Endothelial cell of umbilical vein (primary cell): Measurements from ENCODE around the gene UNC45A. TPM values are rescaled to one million over a fixed set of nuclear protein-coding genes. Genes with fewer than 3 reads are reported as not detected.
"Not testable (repeated sequence)": the region's sequence is repeated elsewhere in the genome, so short reads cannot be mapped to it uniquely, and the experiment has no call there.

Experiments used
- BruUV-seq: library from RNA; stranded (reverse); fragments of 400-500 nt; replicated peaks from 2 replicates; lab custom pipeline; 2021; lab: Mats Ljungman, UMichigan
- CTCF ChIA-PET: fragments of 300-600, 350-600 bp; sonication (Branson Sonifier 250); formaldehyde crosslinking; loops from one replicate; lab custom pipeline; 2021; ENCODE audit warnings: antibody characterized with exemption, inconsistent platforms; lab: Charles Lee
- POLR2A ChIA-PET: fragments of 300-600, 350-600 bp; sonication (Branson Sonifier 250); formaldehyde crosslinking; loops from one replicate; lab custom pipeline; 2021; ENCODE audit warnings: antibody characterized with exemption, inconsistent platforms; lab: Charles Lee
- DNase-seq: peaks from one replicate; pipeline ENCODE4 v3.0.0-alpha.2; 2011; ENCODE audit warnings: low read depth, low spot score
- FAIRE-seq: peaks from 2 replicates; lab custom pipeline; 2011; peaks lifted over from hg19 to GRCh38; lab: Jason Lieb, UNC
- H2AFZ ChIP-seq: 2 replicates; pipeline ENCODE4 v1.6.0; 2012; ENCODE audit warnings: low read depth, low read length, control low read depth, inconsistent platforms
- H3K27ac ChIP-seq: 2 replicates; pipeline ENCODE4 v1.5.1; 2011; ENCODE audit warnings: low read depth, mild to moderate bottlenecking, control low read depth, low read length, moderate library complexity; ENCODE audit not compliant: insufficient read depth
- H3K27me3 ChIP-seq, 2 experiments: 2 replicates each; pipeline versions ENCODE4 v1.6.0 to v1.6.1; 2011; ENCODE audit warnings: low read length in 2 of 2, mixed read lengths in 1 of 2; ENCODE audit not compliant: control insufficient read depth in 2 of 2, insufficient read depth in 2 of 2
- H3K36me3 ChIP-seq, 2 experiments: 2 replicates in 1 of 2; 3 replicates in 1 of 2; pipeline ENCODE4 v1.5.1; 2011; ENCODE audit warnings: low read length in 2 of 2, mild to moderate bottlenecking in 1 of 2, moderate library complexity in 1 of 2; ENCODE audit not compliant: control insufficient read depth in 2 of 2, insufficient read depth in 2 of 2; ENCODE audit errors: extremely low read depth in 1 of 2
- H3K4me1 ChIP-seq: 3 replicates; pipeline ENCODE4 v1.5.1; 2011; ENCODE audit warnings: mild to moderate bottlenecking, low read length; ENCODE audit not compliant: control insufficient read depth, insufficient read depth; ENCODE audit errors: extremely low read depth
- H3K4me2 ChIP-seq: 2 replicates; pipeline ENCODE4 v1.6.1; 2011; ENCODE audit warnings: low read length, control low read depth, mixed read lengths; ENCODE audit not compliant: insufficient read depth
- H3K4me3 ChIP-seq, 3 experiments: fragments of 200-600 bp in 1 of 3; sonication (generic), shearing (Covaris generic) in 1 of 3; replicated peaks in 1 of 3; 2 replicates each; pipeline ENCODE4 v1.5.1; 2011 to 2016; ENCODE audit warnings: control low read depth in 3 of 3, low read length in 3 of 3, mild to moderate bottlenecking in 2 of 3, inconsistent platforms in 1 of 3, low read depth in 1 of 3, moderate library complexity in 1 of 3; ENCODE audit not compliant: insufficient read depth in 1 of 3
- H3K79me2 ChIP-seq: 2 replicates; pipeline ENCODE4 v1.6.0; 2012; ENCODE audit warnings: low read length, inconsistent platforms; ENCODE audit not compliant: control insufficient read depth, insufficient read depth
- H3K9ac ChIP-seq: replicated peaks from 2 replicates; pipeline ENCODE3; 2011; ENCODE audit warnings: low read length, control low read depth; ENCODE audit not compliant: insufficient read depth; ENCODE audit errors: extremely low read depth
- H3K9me1 ChIP-seq: replicated peaks from 3 replicates; pipeline ENCODE4 v1.6.0; 2011; ENCODE audit warnings: mild to moderate bottlenecking, low read length; ENCODE audit not compliant: control insufficient read depth, insufficient read depth; ENCODE audit errors: extremely low read depth
- H3K9me3 ChIP-seq: replicated peaks from 2 replicates; pipeline ENCODE4 v1.5.1; 2012; ENCODE audit warnings: low read length, inconsistent platforms; ENCODE audit not compliant: control insufficient read depth, insufficient read depth
- H4K20me1 ChIP-seq: replicated peaks from 2 replicates; pipeline ENCODE3; 2011; ENCODE audit warnings: mild to moderate bottlenecking, low read length; ENCODE audit not compliant: control insufficient read depth, insufficient read depth; ENCODE audit errors: extremely low read depth
- EZH2 ChIP-seq: IDR thresholded peaks from 2 replicates; pipeline ENCODE4 v1.6.1; 2012; ENCODE audit warnings: borderline replicate concordance, low read depth, mild to moderate bottlenecking, moderate library complexity, low read length, inconsistent platforms; ENCODE audit not compliant: severe bottlenecking
- FOS ChIP-seq: IDR thresholded peaks from 2 replicates; pipeline ENCODE4 v1.6.1; 2011; ENCODE audit warnings: mild to moderate bottlenecking, low read length, moderate library complexity, borderline replicate concordance; ENCODE audit not compliant: insufficient read depth
- GATA2 ChIP-seq: IDR thresholded peaks from 2 replicates; pipeline ENCODE4 v1.7.0; 2011; ENCODE audit warnings: low read depth, mild to moderate bottlenecking, moderate library complexity, mixed read lengths, low read length; ENCODE audit not compliant: insufficient read length, insufficient read depth
- JUN ChIP-seq: IDR thresholded peaks from 2 replicates; pipeline ENCODE4 v1.6.1; 2011; ENCODE audit warnings: borderline replicate concordance, low read depth; ENCODE audit not compliant: insufficient read length, insufficient read depth
- MYC ChIP-seq: IDR thresholded peaks from one replicate; pipeline ENCODE4 v1.6.1; 2011; ENCODE audit warnings: mild to moderate bottlenecking, low read depth, low read length
- POLR2A ChIP-seq: IDR thresholded peaks from 2 replicates; pipeline ENCODE4 v1.6.1; 2012; ENCODE audit warnings: low read depth, mild to moderate bottlenecking, control low read depth, low read length
- POLR2AphosphoS5 ChIP-seq: IDR thresholded peaks from 2 replicates; pipeline ENCODE4 v1.6.1; 2012; ENCODE audit warnings: low read depth, mild to moderate bottlenecking, control low read depth, low read length, moderate library complexity; ENCODE audit not compliant: insufficient read depth
- dilution Hi-C: fragments of 300-500 bp; cut with MboI; formaldehyde crosslinking; loops from one replicate; pipeline ENCODE4 v1.15.0; 2019; ENCODE audit warnings: low sequenced_read_pairs; ENCODE audit not compliant: extremely low pct_ligation_motif_present
- intact Hi-C: fragments of 100-400 bp; cut with micrococcal nuclease; formaldehyde crosslinking; loops from one replicate; pipeline ENCODE4 v1.10.0; 2022
- polyA plus RNA-seq, 4 experiments: library from polyadenylated mRNA; depleted of rRNA in 3 of 4; stranded (reverse) in 3 of 4; unstranded in 1 of 4; fragments of >200 nt; gene quantifications; 2 replicates each; pipeline versions ENCODE4 v1.2.1 to v1.2.3, GENCODE V29; 2011 to 2012; ENCODE audit warnings: missing spikeins in 1 of 4
- total RNA-seq: library from RNA; stranded (reverse); gene quantifications from 2 replicates; pipeline ENCODE4 v1.2.3, GENCODE V29; 2021
- TF ChIP-seq, protein P1 (sequence below), 2 donors: IDR thresholded peaks; 1 replicate in 1 of 2; 2 replicates in 1 of 2; pipeline ENCODE4 v1.5.1; 2011; ENCODE audit warnings: low read length in 2 of 2, mild to moderate bottlenecking in 2 of 2, moderate library complexity in 2 of 2, control low read depth in 1 of 2, inconsistent platforms in 1 of 2, low read depth in 1 of 2; ENCODE audit not compliant: insufficient read depth in 1 of 2; ENCODE audit errors: extremely low read depth in 1 of 2
- TF ChIP-seq, protein P2 (sequence below): IDR thresholded peaks from 2 replicates; pipeline ENCODE4 v1.6.1; 2011; ENCODE audit not compliant: insufficient read depth, insufficient read length

The UNC45A gene
- total and polyA plus RNA-seq, 2 donors (not counting 3 experiments of a cell fraction or from before 2014, with no cell fraction given): 103 to 106 TPM

DNA sequence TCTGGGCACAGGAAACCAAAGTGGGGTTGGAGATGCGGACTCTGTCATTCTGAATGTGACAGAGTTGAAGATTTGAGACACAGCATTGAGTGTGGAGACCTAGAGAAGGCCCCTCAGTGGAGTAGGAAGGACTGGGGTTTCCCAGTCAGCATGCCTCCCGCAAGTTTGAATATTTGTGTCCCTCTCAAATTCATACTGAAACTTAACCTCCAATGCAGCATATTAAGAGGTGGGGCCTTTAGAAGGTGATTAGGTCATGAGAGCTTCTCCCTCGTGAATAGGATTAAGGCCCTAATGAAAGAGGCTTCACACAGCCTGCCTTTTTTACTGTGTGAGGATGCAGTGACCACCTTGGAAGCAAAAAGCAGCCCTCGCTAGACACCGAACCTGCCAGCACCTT lies 10.7 kb upstream of the UNC45A start:
- FAIRE-seq: no peak
- no peaks in the 10 kb centered on the region for H3K4me1 ChIP-seq

DNA sequence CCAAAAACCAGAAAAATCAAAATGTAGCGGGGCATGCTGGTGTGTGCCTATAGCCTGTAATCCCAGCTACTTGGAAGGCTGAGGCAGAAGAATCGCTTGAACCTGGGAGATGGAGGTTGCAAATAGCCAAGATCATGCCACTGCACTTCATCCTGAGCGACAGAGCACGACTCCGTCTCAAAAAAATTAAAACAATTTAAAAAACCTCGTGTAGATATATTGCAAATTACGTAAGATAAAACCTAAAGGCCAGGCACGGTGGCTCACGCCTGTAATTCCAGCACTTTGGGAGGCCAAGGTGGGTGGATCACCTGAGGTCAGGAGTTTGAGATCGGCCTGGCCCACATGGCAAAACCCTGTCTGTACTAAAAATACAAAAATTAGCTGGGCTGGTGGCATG lies 8.3 kb upstream of the UNC45A start:
- H4K20me1 ChIP-seq, DNase-seq, H3K79me2 ChIP-seq, H3K27ac ChIP-seq, FAIRE-seq, H2AFZ ChIP-seq, H3K9me3 ChIP-seq, BruUV-seq, H3K4me2 ChIP-seq, intact Hi-C loops, POLR2A ChIA-PET, H3K27me3 ChIP-seq, H3K4me3 ChIP-seq, H3K36me3 ChIP-seq, H3K9ac ChIP-seq, dilution Hi-C loops, H3K9me1 ChIP-seq: not testable (repeated sequence)
- CTCF ChIA-PET: interaction anchor here (1.5 kb wide), 1 partner anchor 8 kb away, joined by 7 read pairs; the partner anchor contains the start of gene UNC45A
- peaks cover 12% of the 10 kb centered on the region for H3K4me1 ChIP-seq

More for the DNA sequence above, 10.7 kb upstream of the UNC45A start:
- dilution Hi-C loops: no loop called here
- no TSS peak for BruUV-seq
- ChIA-PET CTCF (no interaction called here), POLR2A (no interaction called here)
- H3K4me2 ChIP-seq: no peak overlapping the region
- no peaks in the 10 kb centered on the region for H4K20me1 ChIP-seq
- H3K36me3 ChIP-seq: peaks cover 0 to 11% of the 10 kb centered on the region in 2 experiments
- DNase-seq: no peak
- H3K9me3 ChIP-seq: no peaks in the 10 kb centered on the region
- H3K9ac ChIP-seq: no peak overlapping the region
- no peak overlapping the region for H3K4me3 ChIP-seq
- H3K79me2 ChIP-seq: no peaks in the 10 kb centered on the region
- intact Hi-C loops: no loop called here
- H3K9me1 ChIP-seq: no peaks in the 10 kb centered on the region
- H3K27ac ChIP-seq: no peak overlapping the region
- TF ChIP-seq, protein P1, sequence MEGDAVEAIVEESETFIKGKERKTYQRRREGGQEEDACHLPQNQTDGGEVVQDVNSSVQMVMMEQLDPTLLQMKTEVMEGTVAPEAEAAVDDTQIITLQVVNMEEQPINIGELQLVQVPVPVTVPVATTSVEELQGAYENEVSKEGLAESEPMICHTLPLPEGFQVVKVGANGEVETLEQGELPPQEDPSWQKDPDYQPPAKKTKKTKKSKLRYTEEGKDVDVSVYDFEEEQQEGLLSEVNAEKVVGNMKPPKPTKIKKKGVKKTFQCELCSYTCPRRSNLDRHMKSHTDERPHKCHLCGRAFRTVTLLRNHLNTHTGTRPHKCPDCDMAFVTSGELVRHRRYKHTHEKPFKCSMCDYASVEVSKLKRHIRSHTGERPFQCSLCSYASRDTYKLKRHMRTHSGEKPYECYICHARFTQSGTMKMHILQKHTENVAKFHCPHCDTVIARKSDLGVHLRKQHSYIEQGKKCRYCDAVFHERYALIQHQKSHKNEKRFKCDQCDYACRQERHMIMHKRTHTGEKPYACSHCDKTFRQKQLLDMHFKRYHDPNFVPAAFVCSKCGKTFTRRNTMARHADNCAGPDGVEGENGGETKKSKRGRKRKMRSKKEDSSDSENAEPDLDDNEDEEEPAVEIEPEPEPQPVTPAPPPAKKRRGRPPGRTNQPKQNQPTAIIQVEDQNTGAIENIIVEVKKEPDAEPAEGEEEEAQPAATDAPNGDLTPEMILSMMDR (IDR thresholded peaks at IDR 0.05; ENCODE audit: extremely low read depth in 1 of 2, insufficient read depth in 1 of 2, low read depth in 1 of 2, low read length in 2 of 2): no peak
- TF ChIP-seq GATA2 (no peak), POLR2AphosphoS5 (no peak), EZH2 (no peak), POLR2A (no peak), JUN (no peak), FOS (no peak), MYC (no peak)
- TF ChIP-seq, protein P2, sequence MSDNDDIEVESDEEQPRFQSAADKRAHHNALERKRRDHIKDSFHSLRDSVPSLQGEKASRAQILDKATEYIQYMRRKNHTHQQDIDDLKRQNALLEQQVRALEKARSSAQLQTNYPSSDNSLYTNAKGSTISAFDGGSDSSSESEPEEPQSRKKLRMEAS: no peak
- H2AFZ ChIP-seq: no peak overlapping the region
- H3K27me3 ChIP-seq: no peaks in the 10 kb centered on the region

DNA sequence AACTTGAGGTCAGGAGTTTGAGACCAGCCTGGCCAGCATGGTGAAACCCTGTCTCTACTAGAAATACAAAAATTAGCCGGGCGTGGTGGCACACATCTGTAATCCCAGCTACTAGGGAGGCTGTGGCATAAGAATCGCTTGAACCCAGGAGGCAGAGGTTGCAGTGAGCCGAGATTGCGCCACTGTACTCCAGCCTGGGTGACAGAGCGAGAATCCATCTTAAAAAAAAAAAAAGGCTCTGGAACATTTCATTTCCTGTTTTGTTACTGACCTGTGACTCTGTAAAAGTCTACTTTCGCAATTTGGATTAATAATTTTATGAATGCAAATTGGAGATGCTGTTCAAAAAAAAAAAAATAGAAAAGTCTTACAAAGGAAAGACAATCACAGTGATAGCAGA lies 7.0 kb upstream of the UNC45A start:
- FAIRE-seq, POLR2A ChIA-PET, CTCF ChIA-PET, H3K4me2 ChIP-seq, H3K27ac ChIP-seq, H4K20me1 ChIP-seq, H3K9me1 ChIP-seq, BruUV-seq, H3K79me2 ChIP-seq, H3K9me3 ChIP-seq, dilution Hi-C loops, DNase-seq, H3K9ac ChIP-seq, H3K27me3 ChIP-seq, H2AFZ ChIP-seq, H3K4me3 ChIP-seq, H3K36me3 ChIP-seq, intact Hi-C loops: not testable (repeated sequence)
- peaks cover 15% of the 10 kb centered on the region for H3K4me1 ChIP-seq
